HG03354 (cell line): ENCODE measurements around the gene FAM24B.

Source experiments
- ATAC-seq: cut with Tn5 transposase; IDR thresholded peaks from one replicate; pipeline ENCODE4 v1.9.1; 2021; ENCODE audit warnings: mild to moderate bottlenecking; ENCODE audit not compliant: unreplicated experiment, poor library complexity, severe bottlenecking

The FAM24B gene

GRCh38 chr10:122830273-122830964, 49.0 kb downstream of the FAM24B start:
- no peak for ATAC-seq

GRCh38 chr10:122829454-122829853, 49.9 kb downstream of the FAM24B start:
- no peak for ATAC-seq

- ATAC-seq, result no peak
Observed at GRCh38 chr10:122828716-122829255, 50.6 kb downstream of the FAM24B start.

GRCh38 chr10:122827302-122827701, 52.1 kb downstream of the FAM24B start:
- ATAC-seq, result no peak

- ATAC-seq, result no peak
Observed at GRCh38 chr10:122822973-122823690, 56.2 kb downstream of the FAM24B start.

GRCh38 chr10:122821808-122822207, 57.6 kb downstream of the FAM24B start:
- ATAC-seq, result no peak

- ATAC-seq, result no peak
Observed at GRCh38 chr10:122815458-122815857, 63.9 kb downstream of the FAM24B start.

- no peak for ATAC-seq
Observed at GRCh38 chr10:122814493-122814892, 64.9 kb downstream of the FAM24B start.

GRCh38 chr10:122812751-122813150, 66.6 kb downstream of the FAM24B start:
- ATAC-seq, result no peak

- ATAC-seq, result no peak
Observed at GRCh38 chr10:122802282-122802681, 77.1 kb downstream of the FAM24B start.
